ENCODE results near the gene NR2E3.

- TF ChIP-seq POLR2A (IDR thresholded peaks at IDR 0.05) (no peak), CTCF (IDR thresholded peaks at IDR 0.05) (no peak)
Observed at GRCh38 chr15:71800190-71800589, 10.2 kb upstream of the NR2E3 start.

Data from Peyer's patch (tissue), 4 donors.